ENCODE measurements around the gene GFRA1.

- TF ChIP-seq CTCF (optimal IDR thresholded peaks at IDR 0.05 in 1 of 3, IDR thresholded peaks at IDR 0.05 in 1 of 3, conservative IDR thresholded peaks at IDR 0.05 in 1 of 3; ENCODE audit: extremely low read depth in 1 of 3, insufficient read depth in 2 of 3, low read length in 3 of 3) (no peak), EZH2 (IDR thresholded peaks at IDR 0.05; ENCODE audit: low read length) (no peak)
Observed at GRCh38 chr10:116183733-116184511, 89.1 kb downstream of the GFRA1 start.
